HG02642 (cell line): ENCODE data around the gene CA11.
A peak's percentile ranks its signal among the peaks of the same experiment; 100 is the strongest.

Experiments used
- ATAC-seq: cut with Tn5 transposase; IDR thresholded peaks from one replicate; pipeline ENCODE4 v1.9.1; 2021; ENCODE audit warnings: mild to moderate bottlenecking; ENCODE audit not compliant: unreplicated experiment, poor library complexity

Gene CA11

DNA sequence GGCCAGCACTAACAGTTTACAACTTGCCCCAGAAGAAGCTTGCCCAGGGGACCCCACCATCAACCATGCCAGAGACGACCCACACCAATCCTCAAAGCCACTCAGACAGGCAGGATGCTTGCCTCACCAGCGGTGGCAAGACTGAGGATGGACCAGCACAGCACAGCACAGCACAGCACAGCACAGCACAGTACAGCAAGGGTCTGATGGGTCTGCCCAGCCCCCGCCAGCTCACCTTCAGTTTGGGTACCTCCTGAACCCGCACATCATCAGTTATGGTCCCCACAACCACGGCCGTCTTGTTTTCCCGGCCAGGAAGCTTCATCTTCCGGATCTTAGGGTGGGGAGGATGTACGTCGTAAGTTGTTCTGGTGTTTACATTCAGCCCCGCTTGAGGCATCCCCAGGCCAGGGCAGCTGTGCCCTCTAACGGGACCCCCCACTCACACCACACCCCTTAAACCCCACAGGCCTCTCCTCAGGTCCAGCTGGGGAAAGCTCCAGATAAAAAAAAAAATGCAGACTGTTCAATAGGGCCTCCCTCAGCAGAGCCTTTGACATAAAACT lies 29.4 kb downstream of the CA11 start:
- no peak for ATAC-seq

DNA sequence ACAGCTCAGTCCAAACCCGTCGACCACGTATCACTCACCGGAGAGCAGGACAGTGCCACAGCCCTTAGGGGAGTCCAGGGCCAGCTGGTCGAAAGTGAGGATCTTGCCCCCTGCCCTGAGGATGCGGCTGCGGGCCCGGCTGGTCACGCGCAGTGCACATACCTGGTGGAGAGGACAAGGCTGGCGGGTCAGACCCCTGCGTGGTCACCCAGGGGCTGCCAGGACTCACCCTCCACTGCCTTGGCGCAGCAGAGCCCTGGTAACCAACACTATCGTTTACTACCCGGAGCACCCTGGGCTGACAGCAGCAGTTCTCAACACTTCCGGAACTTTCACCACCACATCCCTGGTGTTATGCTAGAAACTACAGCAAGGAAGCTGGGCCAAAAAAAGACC lies 29.9 kb downstream of the CA11 start:
- ATAC-seq = no peak

DNA sequence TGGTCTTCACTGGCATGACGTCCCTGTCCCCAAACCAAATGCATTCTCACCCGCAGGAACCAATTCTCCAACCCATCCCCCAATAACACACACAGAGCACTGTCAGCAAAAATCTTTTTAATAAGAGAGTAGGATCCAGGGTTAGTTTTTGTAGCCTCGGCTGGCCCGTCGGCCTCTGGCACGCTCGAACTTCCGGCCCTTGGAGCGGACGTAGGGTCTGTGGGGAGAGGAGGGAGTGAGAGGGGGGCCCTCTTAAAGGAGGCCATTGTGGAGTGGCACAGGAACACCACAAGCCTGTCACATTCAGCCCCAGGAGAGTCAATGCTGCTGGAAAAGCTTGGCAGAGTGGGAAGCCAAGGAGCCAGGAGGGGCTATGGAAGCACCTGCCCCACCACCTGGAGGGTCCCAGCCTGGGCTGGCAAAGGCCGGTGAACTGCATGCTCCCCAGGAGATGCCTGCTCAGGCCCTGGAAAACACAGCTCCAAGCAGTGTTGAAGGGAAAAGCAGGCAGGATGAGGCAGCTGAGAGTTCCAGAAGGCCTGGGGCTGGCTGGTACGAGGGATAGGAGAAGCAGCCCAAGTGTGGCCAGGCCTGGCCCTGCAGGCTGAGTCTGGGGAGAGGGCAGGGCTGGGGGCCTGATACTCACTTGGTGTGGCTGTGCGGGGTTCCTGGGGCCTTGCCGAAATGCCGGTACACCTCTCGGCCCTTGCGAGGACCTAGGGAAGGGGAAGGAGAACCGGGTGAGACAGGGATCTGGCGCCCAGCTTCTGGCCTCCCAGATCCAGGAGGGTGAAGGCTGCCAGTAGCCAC lies 30.6 kb downstream of the CA11 start:
- no peak for ATAC-seq

DNA sequence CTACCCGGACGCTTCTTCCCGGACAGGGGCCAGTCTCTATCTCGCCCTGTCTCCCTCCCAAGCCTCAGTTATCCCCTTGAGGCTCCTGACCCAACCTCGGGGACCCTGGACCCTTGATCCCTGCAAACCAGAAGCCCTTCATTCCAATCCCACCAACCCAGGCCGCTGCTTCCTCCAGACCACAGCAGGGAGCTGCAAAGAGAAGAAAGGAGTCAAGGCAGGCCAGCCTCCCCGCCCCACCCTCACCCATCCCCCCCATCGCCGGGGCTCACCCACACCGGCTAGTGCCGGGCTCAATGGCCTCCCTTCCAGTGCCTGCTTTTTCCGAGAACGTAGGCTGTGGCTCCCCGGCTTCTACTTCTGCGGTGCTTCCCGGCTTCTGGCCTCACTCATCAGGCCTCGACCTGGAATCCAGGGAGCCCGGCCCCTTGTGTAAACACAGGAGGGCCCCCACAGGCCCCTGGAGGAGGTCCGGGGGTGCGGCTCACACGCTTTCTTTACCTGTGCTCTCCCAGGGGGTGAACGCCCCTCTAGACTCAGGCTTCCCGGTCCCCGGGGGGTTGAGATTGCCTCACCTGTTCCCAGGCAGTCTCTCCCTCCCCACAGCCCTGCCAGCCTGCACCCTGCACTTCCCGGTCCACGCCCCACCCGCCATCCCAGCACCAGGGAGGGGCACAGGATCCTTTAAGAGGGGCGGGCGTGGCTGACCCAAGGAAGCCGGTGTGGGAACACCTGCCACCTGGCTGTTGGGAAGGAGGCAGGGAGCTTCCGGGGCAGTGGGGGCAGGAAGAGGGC lies 31.4 kb downstream of the CA11 start, which contains the start of gene FAM83E:
Gene FAM83E, minus strand, starts transcription at position 641 of the 795 bp plus-strand sequence. CDS start 1,704 bp downstream, outside the sequence.
- no peak for ATAC-seq

DNA sequence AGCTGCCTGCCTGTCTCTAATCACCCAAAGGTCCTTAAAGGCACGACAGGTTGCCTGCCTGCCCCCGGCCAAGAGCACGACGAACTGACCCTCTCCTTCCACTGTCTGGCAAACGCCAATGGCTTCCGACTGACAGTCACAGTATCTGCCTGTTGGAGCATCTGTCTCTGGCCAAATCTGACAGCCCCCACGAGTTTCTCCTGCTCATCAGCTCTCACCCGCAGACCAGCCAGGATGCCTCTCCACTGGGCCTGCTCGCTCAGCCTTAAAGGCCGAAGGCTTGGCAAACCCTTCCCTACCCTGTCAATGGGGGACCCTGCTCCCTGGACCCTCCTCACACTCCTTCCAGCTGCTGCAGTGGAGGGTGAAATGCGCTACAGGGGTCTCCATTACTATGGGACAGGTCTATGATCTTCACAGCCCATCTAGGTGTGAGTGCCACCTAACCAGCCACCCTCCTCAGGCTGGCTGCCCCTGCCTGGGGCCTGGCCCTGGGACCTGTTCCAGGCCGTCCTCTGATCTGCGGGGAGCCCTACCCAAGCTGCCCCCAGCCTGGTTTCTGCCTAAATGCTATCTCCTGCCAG lies 32.0 kb downstream of the CA11 start:
- ATAC-seq = no peak

DNA sequence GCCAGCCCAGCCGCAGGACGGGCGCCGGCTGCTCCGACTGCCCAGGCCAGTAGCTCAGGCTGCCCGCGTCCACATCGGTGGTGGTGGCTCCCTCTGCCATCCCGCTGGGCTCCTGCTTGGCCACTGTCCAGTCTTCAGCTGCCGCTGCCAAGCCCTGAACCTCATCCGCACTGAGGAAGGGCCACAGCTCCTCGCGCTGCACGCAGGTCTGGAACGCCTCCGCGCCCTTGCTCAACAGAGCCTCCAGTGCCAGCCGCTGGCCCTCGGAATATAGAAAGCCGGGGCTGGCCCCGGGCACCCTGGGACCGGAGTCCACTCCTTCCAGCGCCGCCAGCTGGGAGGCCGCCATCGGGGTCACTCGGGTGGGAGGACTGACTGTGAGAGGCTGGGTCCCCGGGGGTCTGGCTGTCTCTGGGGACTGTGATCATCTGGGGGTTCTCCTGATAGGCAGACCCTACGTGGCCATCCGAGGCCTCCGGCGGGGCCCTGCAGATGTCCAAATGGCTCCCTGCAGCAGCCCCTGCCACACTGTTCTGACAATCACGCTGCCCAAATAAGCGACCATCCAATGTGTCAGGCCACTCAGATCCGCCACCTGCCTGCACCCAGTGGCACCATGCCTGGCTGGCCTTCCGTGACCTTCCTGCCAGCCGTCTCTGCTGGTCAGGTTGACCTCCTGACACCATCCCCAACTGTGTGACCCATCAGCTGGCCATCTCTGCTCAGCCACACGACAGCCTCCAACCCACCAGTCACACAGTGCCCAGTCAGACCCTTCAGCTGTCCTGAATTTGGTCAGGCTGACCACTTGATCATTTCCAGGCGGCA lies 32.7 kb downstream of the CA11 start:
- ATAC-seq = no peak

DNA sequence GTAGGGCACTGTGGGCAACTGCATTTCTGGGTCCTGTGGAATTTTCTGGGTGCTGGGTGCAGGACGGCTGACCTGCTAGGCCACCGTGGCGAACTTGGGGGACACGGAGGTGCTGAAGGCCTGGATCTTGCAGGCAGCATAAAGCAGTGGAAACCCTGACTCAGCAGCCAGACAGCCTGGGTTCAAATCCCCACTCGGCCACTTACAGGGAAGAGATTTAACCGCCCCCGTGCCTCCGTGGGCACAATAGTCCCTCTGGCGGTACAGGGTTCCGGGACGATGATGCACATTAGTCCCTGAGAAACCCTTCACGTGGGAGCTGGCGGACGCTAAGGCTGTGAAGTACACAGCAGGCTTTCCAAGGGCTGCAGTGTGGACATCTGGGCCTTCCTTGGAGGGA lies 34.1 kb downstream of the CA11 start:
- ATAC-seq = no peak

DNA sequence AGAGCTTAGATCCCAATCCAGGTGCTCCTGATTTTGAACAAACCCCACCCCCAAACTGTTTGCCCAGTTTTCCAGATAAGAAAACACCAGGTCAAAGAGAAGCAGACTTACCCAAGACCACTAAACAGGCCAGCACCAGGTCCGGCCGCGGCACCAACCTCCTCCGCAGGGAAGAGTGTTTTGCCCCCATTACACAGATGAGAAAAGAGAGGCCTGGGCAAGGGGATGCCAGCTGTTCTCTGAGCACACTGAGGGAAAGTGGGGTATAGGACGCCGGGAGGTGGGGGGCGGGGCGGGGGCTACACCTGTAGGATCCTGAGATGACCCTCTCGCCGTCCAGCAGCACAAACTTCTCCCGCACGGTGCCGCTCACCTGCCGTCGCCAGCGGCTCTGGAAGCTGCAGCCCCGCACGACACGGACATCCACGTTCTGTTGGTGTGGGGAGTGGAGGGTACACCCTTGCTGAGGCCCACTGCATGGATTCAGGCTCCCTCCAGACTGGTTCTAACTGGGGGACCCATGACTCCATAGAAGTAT lies 36.3 kb downstream of the CA11 start:
- no peak for ATAC-seq

DNA sequence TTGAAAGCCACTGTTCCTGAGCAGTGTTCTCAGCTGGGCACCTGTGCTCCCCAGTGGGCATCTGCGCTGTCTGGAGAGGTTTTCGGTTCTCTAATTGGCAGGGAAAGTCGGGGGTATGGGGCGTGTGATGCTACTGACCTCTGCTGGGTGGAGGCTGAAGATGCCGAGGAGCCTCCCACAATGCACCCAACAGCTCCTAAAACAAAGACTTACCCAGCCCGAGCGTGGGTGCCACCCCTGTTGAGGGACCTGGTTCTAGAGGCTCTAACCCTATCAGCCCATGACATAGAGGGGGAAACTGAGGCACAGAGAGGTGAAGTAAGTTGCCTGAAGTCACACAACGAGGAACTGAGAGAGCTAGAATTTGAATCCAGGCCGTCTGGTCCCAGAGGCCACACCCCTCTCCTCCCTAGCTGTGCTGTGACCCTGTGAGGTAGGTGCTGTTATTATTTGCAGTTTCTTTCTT lies 37.2 kb downstream of the CA11 start:
- ATAC-seq = peak; percentile 48

DNA sequence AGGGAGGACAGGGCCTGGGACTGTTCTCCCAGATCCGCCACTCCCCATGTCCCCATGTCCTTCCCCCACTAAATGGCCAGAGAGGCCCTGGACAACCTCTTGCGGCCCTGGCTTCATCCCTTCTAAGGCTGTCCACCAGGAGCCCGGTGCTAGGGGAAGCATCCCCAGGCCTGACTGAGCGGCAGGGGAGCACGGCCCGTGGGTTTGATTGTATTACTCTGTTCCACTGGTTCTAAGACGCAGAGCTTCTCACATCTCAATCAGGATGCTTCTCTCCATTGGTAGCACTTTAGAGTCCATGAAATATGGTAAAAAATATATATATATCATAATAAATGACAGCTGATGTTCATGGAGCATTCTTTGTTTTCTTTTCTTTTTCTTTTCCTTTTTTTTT lies 38.6 kb downstream of the CA11 start:
- ATAC-seq = no peak

DNA sequence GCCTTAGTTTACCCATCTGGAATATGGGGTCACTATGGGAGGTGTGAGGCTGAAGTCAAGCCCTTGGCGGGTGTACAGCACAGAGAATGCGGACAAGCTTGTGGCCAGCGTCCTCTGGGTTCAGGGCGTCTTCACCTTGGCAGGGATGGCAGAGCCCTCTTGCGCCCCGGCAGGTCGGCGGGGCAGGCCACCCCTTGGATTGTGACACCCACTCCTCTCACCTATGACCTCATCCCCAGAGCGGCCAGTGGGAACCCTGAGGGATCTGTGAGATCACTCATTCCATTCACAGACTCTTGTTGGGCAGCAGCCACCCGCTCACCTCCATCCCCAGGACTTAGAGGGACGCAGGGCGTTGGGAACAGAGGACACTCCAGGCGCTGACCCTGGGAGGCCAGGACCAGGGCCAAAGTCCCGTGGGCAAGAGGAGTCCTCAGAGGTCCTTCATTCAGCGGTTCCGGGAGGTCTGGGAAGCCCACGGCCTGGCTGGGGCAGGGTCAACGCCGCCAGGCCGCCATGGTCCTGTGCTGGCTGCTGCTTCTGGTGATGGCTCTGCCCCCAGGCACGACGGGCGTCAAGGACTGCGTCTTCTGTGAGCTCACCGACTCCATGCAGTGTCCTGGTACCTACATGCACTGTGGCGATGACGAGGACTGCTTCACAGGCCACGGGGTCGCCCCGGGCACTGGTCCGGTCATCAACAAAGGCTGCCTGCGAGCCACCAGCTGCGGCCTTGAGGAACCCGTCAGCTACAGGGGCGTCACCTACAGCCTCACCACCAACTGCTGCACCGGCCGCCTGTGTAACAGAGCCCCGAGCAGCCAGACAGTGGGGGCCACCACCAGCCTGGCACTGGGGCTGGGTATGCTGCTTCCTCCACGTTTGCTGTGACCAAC lies 39.3 kb downstream of the CA11 start, which contains the start of gene SPACA4:
Gene SPACA4, plus strand, starts transcription at position 280 of the 896 bp plus-strand sequence. Its CDS starts 237 bp downstream, at position 517.
- ATAC-seq = no peak

DNA sequence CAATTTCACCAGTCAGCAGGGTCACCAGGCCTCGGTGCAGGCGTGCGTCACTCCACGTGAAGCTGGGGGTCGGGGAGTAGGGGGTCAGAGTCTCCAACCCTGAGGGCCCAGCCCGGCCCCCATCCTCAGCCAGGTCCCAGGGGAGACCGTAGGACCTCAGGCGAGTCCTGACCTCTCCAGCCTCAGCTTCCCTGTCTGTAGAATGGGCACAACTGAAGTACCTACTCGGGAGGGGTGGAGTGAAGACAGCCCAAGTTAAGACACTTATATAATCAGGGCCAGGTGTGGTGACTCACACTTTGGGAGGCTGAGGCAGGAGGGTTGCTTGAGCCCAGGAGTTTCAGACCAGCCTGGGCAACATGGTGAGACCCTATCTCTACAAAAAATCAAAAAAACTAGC lies 42.1 kb downstream of the CA11 start:
- no peak for ATAC-seq

DNA sequence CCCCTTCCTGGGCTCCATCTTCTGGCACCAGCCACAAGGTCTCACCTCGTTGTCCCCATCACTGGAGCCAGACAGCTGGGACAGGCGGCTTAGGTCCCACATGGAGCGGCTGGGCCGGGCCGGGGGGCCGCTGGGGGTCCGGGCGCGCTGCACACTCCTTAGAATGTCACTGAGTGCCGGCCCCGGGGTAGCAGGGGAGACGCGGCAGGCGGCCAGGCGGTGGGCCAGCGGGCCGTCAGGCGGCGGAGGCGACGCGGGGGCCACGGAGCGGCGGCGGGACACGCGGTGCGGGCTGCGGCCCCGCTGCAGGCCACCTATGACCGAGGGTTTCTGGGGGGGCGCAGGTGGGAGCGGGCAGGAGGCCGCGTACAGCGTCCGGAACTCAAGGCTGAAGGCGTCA lies 42.5 kb downstream of the CA11 start:
- ATAC-seq = no peak

DNA sequence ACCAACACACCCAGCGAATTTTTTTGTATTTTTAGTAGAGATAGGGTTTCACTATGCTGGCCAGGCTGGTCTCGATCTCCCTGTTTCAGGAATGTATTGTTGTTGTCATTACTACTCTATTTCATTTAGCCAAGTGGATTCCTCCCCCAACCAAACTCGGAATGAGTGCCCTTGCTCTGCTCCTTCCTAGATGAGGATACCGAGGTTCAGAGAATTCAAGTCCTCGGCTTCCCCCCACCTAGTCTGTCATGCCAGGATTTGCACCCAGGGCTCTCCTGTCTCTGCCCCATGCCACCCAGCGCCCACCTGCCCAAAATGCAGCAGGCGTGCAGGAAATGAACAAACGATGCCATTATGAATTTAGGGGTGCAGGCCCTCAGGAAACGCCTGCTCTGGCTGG lies 43.0 kb downstream of the CA11 start:
- no peak for ATAC-seq

DNA sequence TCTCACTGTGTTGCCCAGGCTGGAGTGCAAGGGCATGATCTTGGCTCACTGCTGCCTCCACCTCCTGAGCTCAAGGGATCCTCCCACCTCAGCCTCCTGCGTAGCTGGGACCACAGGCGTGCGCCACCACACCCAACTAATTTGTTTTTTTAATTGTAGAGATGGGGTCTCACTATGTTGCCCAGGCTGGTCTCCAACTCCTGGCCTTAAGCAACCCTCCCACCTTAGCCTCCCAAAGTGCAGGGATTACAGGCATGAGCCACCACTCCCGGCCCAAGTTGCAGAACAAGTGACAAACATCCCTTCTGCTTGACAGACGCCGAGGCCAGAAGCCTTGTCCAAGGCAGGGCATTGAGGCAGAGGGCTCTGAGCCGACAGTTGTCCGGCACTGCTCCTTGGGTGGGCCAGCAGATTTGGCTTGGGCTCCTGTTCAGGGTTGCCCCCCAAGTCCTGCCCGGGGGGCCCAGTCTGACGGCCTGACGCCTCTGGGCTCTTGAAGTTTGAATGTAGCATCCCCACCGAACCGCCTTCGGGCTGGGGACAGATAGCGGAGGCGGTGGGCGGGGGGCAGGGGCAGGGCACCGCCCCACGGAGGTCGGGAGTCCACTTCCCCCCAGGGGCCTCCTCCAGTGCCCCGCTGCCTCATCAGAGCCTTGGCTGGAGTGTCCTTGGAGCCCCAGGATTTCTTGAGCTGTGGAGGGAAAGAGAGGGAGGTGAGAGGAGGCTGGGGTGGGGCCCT lies 45.1 kb downstream of the CA11 start:
- ATAC-seq = no peak

DNA sequence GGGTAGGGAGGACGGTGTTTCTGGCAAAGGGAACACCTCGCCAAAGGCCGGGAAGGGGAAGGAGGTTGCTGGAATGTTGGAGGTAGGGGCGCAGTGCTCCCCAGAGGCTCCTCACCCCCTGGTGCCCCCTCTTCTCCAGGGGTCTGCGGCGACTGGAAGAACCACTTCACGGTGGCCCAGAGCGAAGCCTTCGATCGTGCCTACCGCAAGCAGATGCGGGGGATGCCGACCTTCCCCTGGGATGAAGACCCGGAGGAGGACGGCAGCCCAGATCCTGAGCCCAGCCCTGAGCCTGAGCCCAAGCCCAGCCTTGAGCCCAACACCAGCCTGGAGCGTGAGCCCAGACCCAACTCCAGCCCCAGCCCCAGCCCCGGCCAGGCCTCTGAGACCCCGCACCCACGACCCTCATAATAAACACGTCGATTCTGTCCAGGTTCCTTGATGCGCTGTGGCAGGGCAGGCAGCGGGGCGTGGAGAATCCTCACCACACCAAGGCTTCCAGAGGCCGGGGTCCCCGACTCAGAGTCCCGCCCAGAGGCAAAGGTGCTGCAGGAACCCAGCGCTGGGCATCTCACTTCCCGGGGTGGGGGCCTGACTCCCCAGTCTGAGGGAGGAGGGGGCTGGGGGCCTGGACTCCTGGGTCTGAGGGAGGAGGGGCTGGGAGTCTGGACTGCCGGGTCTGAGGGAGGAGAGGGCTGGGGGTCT lies 46.8 kb downstream of the CA11 start:
- no peak for ATAC-seq
